HepG2 (cell line): ENCODE measurements around the gene FOXJ2.
"Not testable (repeated sequence)": the region's sequence is repeated elsewhere in the genome, so short reads cannot be mapped to it uniquely, and the experiment has no call there.

Experiments
- ARNT ChIP-seq: fragments of 450-650 bp; IDR thresholded peaks from 2 replicates; pipeline ENCODE4 v1.6.1; 2017
- CBX1 ChIP-seq: IDR thresholded peaks from one replicate; pipeline ENCODE4 v1.6.1; 2016; ENCODE audit warnings: antibody characterized with exemption, low read depth
- EZH2 ChIP-seq: conservative IDR thresholded peaks from 2 replicates; pipeline ENCODE4 v1.6.1; 2012; ENCODE audit warnings: mild to moderate bottlenecking, low read depth, low read length, moderate library complexity
- MXI1 ChIP-seq: IDR thresholded peaks from 3 replicates; pipeline ENCODE4 v1.6.1; 2012; ENCODE audit warnings: low read depth, low read length, inconsistent platforms, borderline replicate concordance
- PHF20 ChIP-seq: sonication (generic); formaldehyde crosslinking; IDR thresholded peaks from 2 replicates; pipeline ENCODE4 v1.5.0; 2020; ENCODE audit warnings: mild to moderate bottlenecking, missing genetic modification reagents
- PHF8 ChIP-seq: sonication (generic); formaldehyde crosslinking; IDR thresholded peaks from 2 replicates; pipeline ENCODE4 v1.5.0; 2020; ENCODE audit warnings: missing genetic modification reagents
- POLR2A ChIP-seq, 2 experiments: IDR thresholded peaks; 2 replicates each; pipeline ENCODE4 v1.6.1; 2011; ENCODE audit warnings: low read depth in 2 of 2, low read length in 2 of 2, mild to moderate bottlenecking in 1 of 2, moderate library complexity in 1 of 2; ENCODE audit not compliant: insufficient read depth in 1 of 2
- ZNF766 ChIP-seq: sonication (generic); formaldehyde crosslinking; IDR thresholded peaks from 2 replicates; pipeline ENCODE4 v1.5.0; 2020; ENCODE audit warnings: missing genetic modification reagents, borderline replicate concordance
- TF ChIP-seq, protein P1 (sequence below): sonication (generic); IDR thresholded peaks from 2 replicates; pipeline ENCODE4 v1.6.1; 2016; ENCODE audit warnings: low read depth, borderline replicate concordance
- TF ChIP-seq, protein P2 (sequence below): sonication (generic); formaldehyde crosslinking; IDR thresholded peaks from 2 replicates; pipeline ENCODE4 v1.5.0; 2020; ENCODE audit warnings: mild to moderate bottlenecking, missing genetic modification reagents, moderate library complexity

DNA sequence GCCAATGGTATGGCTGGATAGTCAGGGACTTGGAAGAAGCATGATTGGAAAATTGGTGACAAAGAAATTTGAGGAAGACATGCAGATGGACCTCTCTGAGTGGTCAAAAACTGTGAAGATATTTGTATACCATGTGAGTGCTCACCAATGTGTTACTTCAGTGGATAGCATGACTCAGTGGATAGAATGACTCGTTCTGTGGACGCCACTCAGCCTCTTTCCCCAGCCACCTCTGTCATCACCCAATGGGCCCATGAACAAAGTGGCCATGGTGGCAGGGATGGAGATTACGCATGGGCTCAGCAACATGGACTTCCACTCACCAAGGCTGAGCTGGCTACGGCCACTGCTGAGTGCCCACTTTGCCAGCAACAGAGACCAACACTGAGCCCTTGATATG is 31.0 kb upstream of the FOXJ2 start:
- not testable (repeated sequence) for TF ChIP-seq EZH2; PHF8 (CRISPR knock-in tag); ZNF766; MXI1; CBX1; POLR2A (IDR thresholded peaks at IDR 0.05; ENCODE audit: insufficient read depth in 1 of 2, low read depth in 2 of 2, low read length in 2 of 2); PHF20 (CRISPR knock-in tag); ARNT
- TF ChIP-seq, protein P1, sequence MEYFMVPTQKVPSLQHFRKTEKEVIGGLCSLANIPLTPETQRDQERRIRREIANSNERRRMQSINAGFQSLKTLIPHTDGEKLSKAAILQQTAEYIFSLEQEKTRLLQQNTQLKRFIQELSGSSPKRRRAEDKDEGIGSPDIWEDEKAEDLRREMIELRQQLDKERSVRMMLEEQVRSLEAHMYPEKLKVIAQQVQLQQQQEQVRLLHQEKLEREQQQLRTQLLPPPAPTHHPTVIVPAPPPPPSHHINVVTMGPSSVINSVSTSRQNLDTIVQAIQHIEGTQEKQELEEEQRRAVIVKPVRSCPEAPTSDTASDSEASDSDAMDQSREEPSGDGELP: not testable (repeated sequence)
- TF ChIP-seq, protein P2, sequence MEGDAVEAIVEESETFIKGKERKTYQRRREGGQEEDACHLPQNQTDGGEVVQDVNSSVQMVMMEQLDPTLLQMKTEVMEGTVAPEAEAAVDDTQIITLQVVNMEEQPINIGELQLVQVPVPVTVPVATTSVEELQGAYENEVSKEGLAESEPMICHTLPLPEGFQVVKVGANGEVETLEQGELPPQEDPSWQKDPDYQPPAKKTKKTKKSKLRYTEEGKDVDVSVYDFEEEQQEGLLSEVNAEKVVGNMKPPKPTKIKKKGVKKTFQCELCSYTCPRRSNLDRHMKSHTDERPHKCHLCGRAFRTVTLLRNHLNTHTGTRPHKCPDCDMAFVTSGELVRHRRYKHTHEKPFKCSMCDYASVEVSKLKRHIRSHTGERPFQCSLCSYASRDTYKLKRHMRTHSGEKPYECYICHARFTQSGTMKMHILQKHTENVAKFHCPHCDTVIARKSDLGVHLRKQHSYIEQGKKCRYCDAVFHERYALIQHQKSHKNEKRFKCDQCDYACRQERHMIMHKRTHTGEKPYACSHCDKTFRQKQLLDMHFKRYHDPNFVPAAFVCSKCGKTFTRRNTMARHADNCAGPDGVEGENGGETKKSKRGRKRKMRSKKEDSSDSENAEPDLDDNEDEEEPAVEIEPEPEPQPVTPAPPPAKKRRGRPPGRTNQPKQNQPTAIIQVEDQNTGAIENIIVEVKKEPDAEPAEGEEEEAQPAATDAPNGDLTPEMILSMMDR (CRISPR knock-in tag): not testable (repeated sequence)
